Ascending aorta (tissue), 2 donors: ENCODE measurements around the gene CHST11. TPM values are rescaled to one million over a fixed set of nuclear protein-coding genes. Genes with fewer than 3 reads are reported as not detected.

Experiments
- DNase-seq, 2 donors: peaks; one replicate each; pipeline ENCODE4 v3.0.0-alpha.2; 2019; ENCODE audit warnings: low spot score in 2 of 2
- H3K27ac ChIP-seq, 2 donors: fragments of 200-600 bp; sonication (generic); one replicate each; pipeline ENCODE4 v1.5.1; 2016 to 2017; ENCODE audit warnings: mild to moderate bottlenecking in 1 of 2
- H3K27me3 ChIP-seq: fragments of 200-600 bp; sonication (generic); one replicate; pipeline ENCODE4 v1.5.1; 2017
- H3K36me3 ChIP-seq, 2 donors: fragments of 200-600 bp; sonication (generic); one replicate each; pipeline ENCODE4 v1.5.1; 2016
- H3K4me1 ChIP-seq, 2 donors: fragments of 200-600 bp; sonication (generic); one replicate each; pipeline ENCODE4 v1.5.1; 2016 to 2017; ENCODE audit warnings: mild to moderate bottlenecking in 1 of 2
- H3K4me3 ChIP-seq, 2 donors: fragments of 200-600 bp; sonication (generic); one replicate each; pipeline ENCODE4 v1.5.1; 2016 to 2017; ENCODE audit warnings: mild to moderate bottlenecking in 1 of 2
- H3K9me3 ChIP-seq, 2 donors: fragments of 200-600 bp; sonication (generic); one replicate each; pipeline ENCODE4 v1.5.1; 2016
- intact Hi-C: fragments of 100-400 bp; cut with DNase I; formaldehyde crosslinking; loops from one replicate; pipeline ENCODE4 v1.15.1; 2023
- total RNA-seq: library from RNA; depleted of rRNA; stranded (reverse); fragments of >200 nt; gene quantifications from one replicate; pipeline ENCODE4 v1.1.0, GENCODE V29; 2016
- TF ChIP-seq, protein P1 (sequence below), 3 experiments: fragments of 200-600 bp in 2 of 3; fragments of 450-650 bp in 1 of 3; sonication (generic) in 2 of 3; IDR thresholded peaks; one replicate each; pipeline ENCODE4 v1.5.1; 2016 to 2019; ENCODE audit warnings: antibody characterized with exemption in 3 of 3, mild to moderate bottlenecking in 1 of 3, moderate library complexity in 1 of 3

CHST11 gene
- total RNA-seq, 1 donor from 2014 or later, result 63.2 TPM

DNA sequence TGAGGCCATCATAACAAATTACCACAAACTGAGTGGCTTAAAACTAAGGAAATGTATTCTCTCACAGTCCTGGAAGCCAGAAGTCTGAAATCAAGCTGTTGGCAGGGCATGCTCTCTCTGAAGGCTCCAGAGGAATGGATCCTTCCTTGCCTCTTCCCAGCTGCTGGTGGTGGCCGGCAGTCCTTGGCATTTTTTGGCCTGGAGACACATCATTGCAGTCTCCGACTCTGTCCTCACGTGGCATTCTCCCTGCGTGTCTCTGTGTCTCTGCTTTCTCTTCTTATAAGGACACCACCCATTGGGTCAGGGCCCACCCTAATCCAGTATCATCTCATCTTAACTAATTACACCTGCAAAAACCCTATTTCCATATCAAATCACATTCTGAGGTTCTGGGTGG lies 295.3 kb downstream of the CHST11 start:
- Histone ChIP-seq H3K36me3 (peaks cover 2 to 4% of the 10 kb centered on the region in 2 donors), H3K9me3 (no peaks in the 10 kb centered on the region), H3K27me3 (no peaks in the 10 kb centered on the region), H3K4me3 (no peak overlapping the region), H3K27ac (no peak overlapping the region), H3K4me1 (peaks cover 0 to 9% of the 10 kb centered on the region in 2 donors)
- TF ChIP-seq, protein P1, sequence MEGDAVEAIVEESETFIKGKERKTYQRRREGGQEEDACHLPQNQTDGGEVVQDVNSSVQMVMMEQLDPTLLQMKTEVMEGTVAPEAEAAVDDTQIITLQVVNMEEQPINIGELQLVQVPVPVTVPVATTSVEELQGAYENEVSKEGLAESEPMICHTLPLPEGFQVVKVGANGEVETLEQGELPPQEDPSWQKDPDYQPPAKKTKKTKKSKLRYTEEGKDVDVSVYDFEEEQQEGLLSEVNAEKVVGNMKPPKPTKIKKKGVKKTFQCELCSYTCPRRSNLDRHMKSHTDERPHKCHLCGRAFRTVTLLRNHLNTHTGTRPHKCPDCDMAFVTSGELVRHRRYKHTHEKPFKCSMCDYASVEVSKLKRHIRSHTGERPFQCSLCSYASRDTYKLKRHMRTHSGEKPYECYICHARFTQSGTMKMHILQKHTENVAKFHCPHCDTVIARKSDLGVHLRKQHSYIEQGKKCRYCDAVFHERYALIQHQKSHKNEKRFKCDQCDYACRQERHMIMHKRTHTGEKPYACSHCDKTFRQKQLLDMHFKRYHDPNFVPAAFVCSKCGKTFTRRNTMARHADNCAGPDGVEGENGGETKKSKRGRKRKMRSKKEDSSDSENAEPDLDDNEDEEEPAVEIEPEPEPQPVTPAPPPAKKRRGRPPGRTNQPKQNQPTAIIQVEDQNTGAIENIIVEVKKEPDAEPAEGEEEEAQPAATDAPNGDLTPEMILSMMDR (IDR thresholded peaks at IDR 0.05), result no peak
- intact Hi-C loops, result no loop called here
- DNase-seq, result no peak

DNA sequence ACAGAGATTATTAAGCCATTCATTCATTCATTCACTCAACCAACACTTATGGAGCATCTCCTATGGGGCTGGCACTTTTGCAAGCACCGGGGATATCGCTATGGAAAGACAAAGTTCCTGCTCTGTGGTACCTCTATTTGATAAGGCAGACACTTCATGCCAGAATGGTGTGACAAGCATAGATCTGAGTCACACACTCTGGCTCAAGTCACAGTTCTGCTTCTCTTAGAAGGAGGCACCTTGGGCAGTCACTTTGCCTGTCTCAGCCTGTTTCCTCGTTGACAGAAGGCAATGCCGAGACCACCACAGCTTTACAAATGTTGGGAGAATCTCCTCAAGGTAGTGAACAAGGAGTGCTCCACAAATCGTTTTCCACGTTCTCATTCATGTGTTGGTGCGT lies 296.1 kb downstream of the CHST11 start:
- H3K9me3 ChIP-seq, result no peaks in the 10 kb centered on the region
- H3K4me3 ChIP-seq, result no peak overlapping the region

DNA sequence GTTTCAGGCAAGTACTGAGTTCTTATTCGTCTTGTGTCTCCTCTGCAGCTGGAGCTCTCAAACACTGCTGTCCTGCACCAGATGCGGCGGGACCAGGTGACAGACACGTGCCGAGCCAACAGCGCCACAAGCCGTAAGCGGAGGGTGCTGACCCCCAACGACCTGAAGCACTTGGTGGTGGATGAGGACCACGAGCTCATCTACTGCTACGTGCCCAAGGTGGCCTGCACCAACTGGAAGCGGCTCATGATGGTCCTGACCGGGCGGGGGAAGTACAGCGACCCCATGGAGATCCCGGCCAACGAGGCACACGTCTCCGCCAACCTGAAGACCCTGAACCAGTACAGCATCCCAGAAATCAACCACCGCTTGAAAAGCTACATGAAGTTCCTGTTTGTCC lies 300.2 kb downstream of the CHST11 start:
- no peaks in the 10 kb centered on the region for H3K4me1 ChIP-seq
- TF ChIP-seq, protein P1 (IDR thresholded peaks at IDR 0.05), result no peak
- H3K4me3 ChIP-seq, result no peak overlapping the region
- H3K36me3 ChIP-seq, result peaks cover 7 to 9% of the 10 kb centered on the region in 2 donors
- no peak overlapping the region for H3K27ac ChIP-seq
- H3K9me3 ChIP-seq, result no peaks in the 10 kb centered on the region
- no peak for DNase-seq
- no peaks in the 10 kb centered on the region for H3K27me3 ChIP-seq
- intact Hi-C loops, result no loop called here

More for the DNA sequence above, 296.1 kb downstream of the CHST11 start:
- no peak for DNase-seq
- Histone ChIP-seq H3K36me3 (peaks cover 7 to 9% of the 10 kb centered on the region in 2 donors), H3K27ac (no peak overlapping the region), H3K4me1 (peaks cover 0 to 9% of the 10 kb centered on the region in 2 donors), H3K27me3 (no peaks in the 10 kb centered on the region)
- TF ChIP-seq, protein P1 (IDR thresholded peaks at IDR 0.05), result no peak
- intact Hi-C loops, result no loop called here

DNA sequence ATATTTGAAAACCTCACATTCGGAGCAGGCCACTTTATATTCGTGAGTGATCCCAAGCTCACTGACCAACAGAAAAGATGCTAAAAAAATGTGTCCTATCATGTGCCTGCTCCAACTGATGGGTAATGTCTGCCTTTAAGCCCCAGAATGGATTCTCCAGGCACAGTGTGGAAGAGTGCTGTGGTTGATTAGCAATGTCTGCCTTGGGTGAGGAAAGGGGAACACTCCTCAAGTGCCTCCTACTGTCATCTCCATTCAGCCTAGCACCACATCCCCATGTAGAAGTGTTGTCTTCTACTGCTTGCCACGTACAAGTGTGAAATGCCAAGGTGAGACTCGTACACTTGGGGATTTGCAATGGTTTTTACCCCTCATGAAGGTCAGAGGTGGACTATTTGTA lies 302.0 kb downstream of the CHST11 start:
- TF ChIP-seq, protein P1 (IDR thresholded peaks at IDR 0.05), result no peak
- H3K4me3 ChIP-seq, result no peak overlapping the region
- intact Hi-C loops, result no loop called here
- no peaks in the 10 kb centered on the region for H3K9me3 ChIP-seq
- H3K36me3 ChIP-seq, result peaks cover 7 to 9% of the 10 kb centered on the region in 2 donors
- H3K27me3 ChIP-seq, result no peaks in the 10 kb centered on the region
- H3K27ac ChIP-seq, result no peak overlapping the region
- DNase-seq, result no peak
- no peaks in the 10 kb centered on the region for H3K4me1 ChIP-seq

DNA sequence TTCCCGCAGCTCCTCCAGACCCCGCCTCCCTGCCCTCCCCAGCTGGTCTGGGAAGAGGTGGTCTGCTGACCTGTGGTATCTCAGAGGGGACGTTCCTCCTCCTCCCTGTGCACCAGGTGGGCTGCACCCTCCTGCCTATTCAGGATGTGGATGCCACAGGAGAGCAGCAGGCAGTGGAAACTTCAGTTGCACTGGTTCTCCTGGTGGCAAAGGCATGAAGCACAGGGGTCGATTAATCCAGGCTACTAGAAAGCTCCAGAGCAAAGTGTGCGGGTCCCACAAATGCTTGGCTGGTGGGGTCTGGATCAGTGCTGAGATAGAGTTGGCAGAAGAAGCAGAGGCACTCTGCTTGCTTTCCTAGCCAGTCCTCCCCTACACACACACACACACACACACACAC lies 304.3 kb downstream of the CHST11 start:
- no peaks in the 10 kb centered on the region for H3K27me3 ChIP-seq
- peaks cover 7 to 9% of the 10 kb centered on the region in 2 donors for H3K36me3 ChIP-seq
- TF ChIP-seq, protein P1 (IDR thresholded peaks at IDR 0.05), result no peak
- no peak overlapping the region for H3K4me3 ChIP-seq
- H3K9me3 ChIP-seq, result no peaks in the 10 kb centered on the region
- intact Hi-C loops, result no loop called here
- no peak for DNase-seq
- H3K4me1 ChIP-seq, result no peaks in the 10 kb centered on the region
- no peak overlapping the region for H3K27ac ChIP-seq

DNA sequence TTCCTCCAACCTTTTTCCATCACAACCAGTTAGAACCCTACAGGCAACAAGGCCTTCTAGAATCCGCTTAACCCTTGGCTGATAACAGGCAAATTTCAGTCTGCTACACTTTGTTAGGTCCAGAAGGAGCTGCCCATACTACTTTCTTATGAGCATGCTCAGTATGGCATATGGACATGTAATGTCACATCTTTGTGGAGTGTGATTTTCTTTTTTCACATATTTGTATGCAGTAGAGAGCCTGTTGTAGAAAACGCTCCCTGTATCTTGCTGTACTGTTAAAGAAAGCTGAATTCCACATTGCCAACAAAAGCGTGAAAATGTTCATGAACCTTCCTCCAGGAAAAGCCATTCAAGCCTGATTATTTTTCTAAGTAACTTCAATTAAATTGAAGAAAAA lies 304.9 kb downstream of the CHST11 start:
- intact Hi-C loops, result no loop called here
- H3K4me1 ChIP-seq, result no peaks in the 10 kb centered on the region
- TF ChIP-seq, protein P1 (IDR thresholded peaks at IDR 0.05), result no peak
- no peak overlapping the region for H3K27ac ChIP-seq
- no peaks in the 10 kb centered on the region for H3K9me3 ChIP-seq
- H3K4me3 ChIP-seq, result no peak overlapping the region
- H3K27me3 ChIP-seq, result no peaks in the 10 kb centered on the region
- DNase-seq, result no peak
- peaks cover 7 to 9% of the 10 kb centered on the region in 2 donors for H3K36me3 ChIP-seq
